Omental fat pad (tissue), 4 donors: Measurements from ENCODE around the gene SYT2. TPM values are rescaled to one million over a fixed set of nuclear protein-coding genes. Genes with fewer than 3 reads are reported as not detected.
"Not testable (repeated sequence)": the region's sequence is repeated elsewhere in the genome, so short reads cannot be mapped to it uniquely, and the experiment has no call there.

Experiments used
- ATAC-seq: fragments of 150-250 bp; one replicate; pipeline ENCODE4 v1.9.1; 2016; ENCODE audit warnings: mild to moderate bottlenecking, moderate library complexity; ENCODE audit not compliant: low FRiP score
- DNase-seq: peaks from one replicate; pipeline ENCODE4 v3.0.0-alpha.2; 2019; ENCODE audit warnings: low spot score
- total RNA-seq, 4 donors: library from RNA; depleted of rRNA; stranded (reverse); fragments of >200 nt; gene quantifications; one replicate each; pipeline ENCODE4 v1.1.0, GENCODE V29; 2016
- TF ChIP-seq, protein P1 (sequence below), 3 donors: fragments of 450-650 bp; IDR thresholded peaks; one replicate each; pipeline ENCODE4 v1.5.1; 2016 to 2017; ENCODE audit warnings: antibody characterized with exemption in 3 of 3, mild to moderate bottlenecking in 3 of 3, moderate library complexity in 2 of 3

The SYT2 gene
- total RNA-seq, 4 donors from 2014 or later: 0.12 TPM; not detected in 3

DNA sequence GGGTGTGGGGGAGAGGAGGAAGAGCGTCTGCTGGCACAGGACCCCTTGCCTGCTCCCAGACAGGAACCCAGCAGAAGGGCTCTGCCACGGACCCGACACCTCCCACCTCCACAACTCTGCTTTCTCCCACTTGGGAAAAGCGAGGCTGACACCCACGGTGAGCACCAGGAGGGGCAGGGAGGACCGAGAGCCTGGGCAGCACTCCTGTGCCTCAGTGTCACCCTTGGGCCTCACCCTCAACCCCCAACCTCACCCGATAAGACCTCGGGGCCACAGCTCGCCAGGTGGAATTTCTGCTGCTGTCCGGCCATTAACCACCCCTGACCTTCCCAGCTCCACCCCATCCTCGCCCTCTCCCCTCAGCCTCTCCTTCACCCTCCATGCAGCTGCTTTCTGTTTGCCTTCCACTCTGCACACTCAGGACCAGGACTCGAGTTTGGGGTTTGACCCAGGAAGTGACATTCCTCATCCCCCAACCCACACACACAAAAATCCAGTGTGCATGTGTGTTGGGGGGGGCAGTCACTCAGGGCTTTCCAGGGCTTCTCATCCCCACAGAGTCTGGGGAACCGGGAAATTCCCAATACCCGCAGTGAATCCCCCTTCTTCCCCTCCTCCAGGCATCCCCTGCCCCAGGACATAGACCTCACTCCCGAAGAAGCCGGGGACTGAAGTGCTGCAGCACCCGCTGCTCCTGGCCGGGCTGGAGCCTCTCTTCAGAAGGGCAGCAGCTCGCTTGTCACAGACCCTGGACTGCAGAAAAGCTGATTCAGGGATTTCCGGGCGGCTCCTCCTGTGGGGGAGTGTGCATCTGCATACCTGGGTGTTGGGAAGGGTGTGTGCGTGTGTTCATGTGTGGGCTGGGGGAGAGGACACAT, 65.8 kb downstream of the SYT2 start:
- ATAC-seq (peak; percentile 52), DNase-seq (no peak)
- TF ChIP-seq, protein P1, sequence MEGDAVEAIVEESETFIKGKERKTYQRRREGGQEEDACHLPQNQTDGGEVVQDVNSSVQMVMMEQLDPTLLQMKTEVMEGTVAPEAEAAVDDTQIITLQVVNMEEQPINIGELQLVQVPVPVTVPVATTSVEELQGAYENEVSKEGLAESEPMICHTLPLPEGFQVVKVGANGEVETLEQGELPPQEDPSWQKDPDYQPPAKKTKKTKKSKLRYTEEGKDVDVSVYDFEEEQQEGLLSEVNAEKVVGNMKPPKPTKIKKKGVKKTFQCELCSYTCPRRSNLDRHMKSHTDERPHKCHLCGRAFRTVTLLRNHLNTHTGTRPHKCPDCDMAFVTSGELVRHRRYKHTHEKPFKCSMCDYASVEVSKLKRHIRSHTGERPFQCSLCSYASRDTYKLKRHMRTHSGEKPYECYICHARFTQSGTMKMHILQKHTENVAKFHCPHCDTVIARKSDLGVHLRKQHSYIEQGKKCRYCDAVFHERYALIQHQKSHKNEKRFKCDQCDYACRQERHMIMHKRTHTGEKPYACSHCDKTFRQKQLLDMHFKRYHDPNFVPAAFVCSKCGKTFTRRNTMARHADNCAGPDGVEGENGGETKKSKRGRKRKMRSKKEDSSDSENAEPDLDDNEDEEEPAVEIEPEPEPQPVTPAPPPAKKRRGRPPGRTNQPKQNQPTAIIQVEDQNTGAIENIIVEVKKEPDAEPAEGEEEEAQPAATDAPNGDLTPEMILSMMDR (IDR thresholded peaks at IDR 0.05): no peak

DNA sequence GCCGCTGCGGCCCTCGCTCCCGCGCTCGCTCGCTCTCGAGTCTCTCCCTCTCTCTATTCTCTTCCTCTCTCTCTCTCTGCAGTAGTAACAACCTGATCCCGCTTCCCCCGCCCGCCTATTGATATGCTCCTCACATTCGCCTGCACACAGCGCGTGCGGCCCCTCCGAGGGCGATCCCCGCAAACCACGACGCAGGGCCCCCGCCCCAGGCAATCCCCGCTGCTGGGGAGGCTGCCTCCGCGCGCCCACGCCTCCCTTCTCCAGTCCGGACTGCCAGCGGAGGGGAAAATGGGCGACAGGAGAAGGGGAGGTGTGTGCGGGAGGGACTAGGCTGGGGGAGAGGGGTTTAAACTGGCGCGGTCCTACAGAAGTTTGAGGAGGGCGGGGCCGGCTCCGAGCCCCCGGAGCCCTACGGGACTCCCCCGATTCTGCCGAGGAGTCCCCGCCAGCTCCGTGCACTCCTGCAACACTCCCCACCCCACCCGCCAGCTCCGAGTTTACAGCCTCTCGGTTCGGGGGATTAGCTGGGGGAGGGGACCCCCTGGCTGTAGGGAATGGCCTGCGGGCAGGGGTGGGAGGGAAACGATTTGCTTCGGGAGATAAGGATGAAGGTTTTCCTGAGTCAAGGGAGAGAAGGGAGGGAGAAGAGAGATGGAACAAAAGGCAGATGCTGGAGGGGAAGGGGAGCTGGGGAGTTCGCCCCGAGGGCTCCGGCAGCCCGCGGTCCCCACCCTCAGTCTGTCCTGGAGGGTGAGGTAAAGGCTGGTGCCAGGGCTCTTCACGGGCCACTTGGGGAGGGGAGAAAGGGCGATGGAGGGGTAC, 66.6 kb downstream of the SYT2 start:
- no peak for DNase-seq
- peak; percentile 24 for ATAC-seq
- TF ChIP-seq, protein P1 (IDR thresholded peaks at IDR 0.05): no peak

DNA sequence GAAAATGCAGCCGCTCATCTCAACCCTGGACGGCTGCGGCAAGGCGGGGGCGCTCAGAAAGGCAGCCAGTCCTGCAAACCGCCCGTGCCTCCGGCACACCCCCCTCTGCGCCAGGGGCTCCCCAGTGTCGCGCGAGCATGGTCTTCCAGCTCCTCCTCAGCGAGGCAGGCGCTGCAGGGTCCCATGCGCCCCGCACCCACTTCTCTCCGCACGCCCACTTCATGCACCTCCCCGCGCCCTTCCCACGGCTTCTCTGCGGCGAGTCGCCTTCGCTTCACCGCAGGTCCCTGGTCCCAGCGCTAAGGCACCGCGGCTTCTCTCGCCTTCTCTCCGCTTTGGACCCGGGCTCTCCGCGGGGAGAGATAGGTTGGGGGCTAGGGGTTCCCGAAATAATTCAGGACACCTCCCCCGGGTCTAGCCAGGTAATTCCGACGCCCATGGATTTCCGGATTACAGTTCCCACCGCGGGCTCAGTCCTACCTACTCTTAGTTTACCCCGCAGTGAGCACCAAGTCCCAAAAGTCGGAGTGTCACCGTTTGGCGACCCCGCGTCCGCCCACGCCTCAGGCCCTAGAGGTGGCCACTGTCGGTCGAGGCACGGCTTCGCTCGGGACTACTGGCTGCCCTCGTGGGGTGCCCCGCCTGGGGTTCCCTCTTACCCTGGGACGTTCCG, 67.5 kb downstream of the SYT2 start:
- DNase-seq: no peak
- no peak for ATAC-seq
- TF ChIP-seq, protein P1 (IDR thresholded peaks at IDR 0.05): no peak

DNA sequence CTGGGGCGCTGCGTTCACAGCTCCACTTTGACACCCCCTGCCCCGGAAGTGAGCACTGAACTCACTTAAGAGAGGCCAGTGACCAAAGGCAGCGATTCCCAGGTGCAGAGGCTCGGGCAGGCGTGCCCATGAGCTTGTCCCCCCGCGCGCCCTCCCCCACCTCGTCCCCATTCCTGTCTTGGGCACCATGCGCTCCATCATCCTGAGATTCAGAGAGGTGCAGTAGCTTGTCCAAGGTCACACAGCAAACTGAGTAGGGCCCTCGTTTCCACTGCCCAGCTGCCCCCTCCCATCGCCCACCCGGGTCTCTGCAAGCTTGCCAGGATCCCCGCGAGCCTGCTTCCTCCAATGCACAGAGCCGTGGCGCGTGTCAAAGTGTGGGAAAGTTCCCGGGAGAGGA, 68.0 kb downstream of the SYT2 start:
- TF ChIP-seq, protein P1 (IDR thresholded peaks at IDR 0.05): no peak
- DNase-seq: no peak
- ATAC-seq: no peak

DNA sequence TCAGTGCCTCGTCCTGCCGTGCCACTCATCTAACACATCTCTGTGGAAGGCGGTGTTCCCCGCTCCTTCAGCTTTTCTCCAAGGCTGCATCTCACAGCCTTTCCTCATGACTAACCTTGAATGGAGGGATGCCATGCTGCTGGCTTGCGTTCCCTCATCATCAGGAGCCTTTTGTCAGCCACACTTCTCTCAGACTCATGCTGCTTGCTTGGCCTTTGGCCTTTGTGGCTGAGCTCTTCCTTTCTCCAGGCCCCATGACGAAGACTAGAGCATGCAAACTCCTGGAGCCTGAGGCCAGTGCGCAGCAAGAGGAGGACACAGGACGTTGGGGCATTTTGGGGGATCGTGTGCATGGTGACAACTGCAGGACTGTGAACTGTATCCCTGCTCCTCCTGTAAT, 70.8 kb downstream of the SYT2 start:
- ATAC-seq: no peak
- TF ChIP-seq, protein P1 (IDR thresholded peaks at IDR 0.05): no peak

DNA sequence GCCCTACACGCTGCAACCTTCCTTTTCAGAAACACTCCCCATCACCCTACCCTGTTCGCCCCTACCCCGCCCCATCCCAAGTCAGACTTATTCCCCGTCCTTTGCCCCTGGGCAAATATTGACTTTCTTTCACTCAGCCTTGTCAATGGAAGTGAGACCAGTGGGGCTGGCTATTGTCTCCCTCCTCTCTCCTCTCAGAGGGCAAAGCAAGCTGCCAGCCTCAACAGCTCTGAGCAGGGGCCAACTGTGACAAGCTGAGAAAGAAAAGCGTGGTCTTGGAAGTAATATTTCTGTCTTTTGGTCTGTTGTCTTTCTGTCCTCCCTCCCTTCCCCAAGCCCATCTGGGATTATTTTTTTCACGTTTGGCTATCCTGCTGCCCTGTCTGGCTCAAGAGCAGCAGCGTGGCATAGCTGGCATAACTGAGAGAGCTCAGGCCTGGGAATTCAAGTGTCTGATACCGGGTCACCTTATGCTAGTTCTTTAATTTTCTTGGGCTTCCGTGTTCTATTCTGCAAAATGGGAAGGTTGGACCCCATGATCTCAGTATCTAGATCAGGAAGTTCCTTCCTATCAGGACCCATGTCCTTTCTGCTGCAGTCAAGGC, 71.5 kb downstream of the SYT2 start:
- not testable (repeated sequence) for DNase-seq, ATAC-seq

More for the DNA sequence above, 70.8 kb downstream of the SYT2 start:
- DNase-seq: no peak
